OCI-LY7 (cell line): ENCODE measurements around the gene ACOT13. TPM values are rescaled to one million over a fixed set of nuclear protein-coding genes. Genes with fewer than 3 reads are reported as not detected.
"Not testable (repeated sequence)": the region's sequence is repeated elsewhere in the genome, so short reads cannot be mapped to it uniquely, and the experiment has no call there.

Experiments
- BruUV-seq: library from RNA; stranded (reverse); fragments of 400-500 nt; replicated peaks from 2 replicates; lab custom pipeline; 2021; lab: Mats Ljungman, UMichigan
- CTCF ChIA-PET: fragments of 300-600 bp; sonication (Branson Sonifier 250); formaldehyde crosslinking; loops from one replicate; lab custom pipeline; 2022; ENCODE audit warnings: antibody characterized with exemption; ENCODE audit not compliant: unreplicated experiment; lab: Charles Lee
- POLR2A ChIA-PET: fragments of 300-600 bp; sonication (Branson Sonifier 250); formaldehyde crosslinking; loops from one replicate; lab custom pipeline; 2022; ENCODE audit warnings: antibody characterized with exemption; lab: Charles Lee
- DNase-seq: peaks from one replicate; pipeline ENCODE4 v3.0.0-alpha.2; 2015; ENCODE audit warnings: low spot score
- H2AFZ ChIP-seq: fragments of 200-600 bp; sonication (generic), shearing (Covaris generic); 2 replicates; pipeline ENCODE4 v1.6.1; 2014; ENCODE audit warnings: mild to moderate bottlenecking, antibody characterized with exemption, low read length, moderate library complexity
- H3K27ac ChIP-seq: fragments of 200-600 bp; sonication (generic); 2 replicates; pipeline ENCODE4 v1.5.1; 2014; ENCODE audit warnings: mixed run types, low read depth, mild to moderate bottlenecking, moderate library complexity, low read length, inconsistent platforms; ENCODE audit not compliant: poor library complexity, severe bottlenecking
- H3K36me3 ChIP-seq: fragments of 200-600 bp; sonication (generic); 2 replicates; pipeline ENCODE4 v1.6.1; 2014; ENCODE audit warnings: mild to moderate bottlenecking, antibody characterized with exemption, low read length, moderate library complexity, mixed read lengths; ENCODE audit not compliant: insufficient read depth
- H3K4me1 ChIP-seq: fragments of 200-600 bp; sonication (generic); 2 replicates; pipeline ENCODE4 v1.5.1; 2014; ENCODE audit warnings: mild to moderate bottlenecking, low read length; ENCODE audit not compliant: insufficient read depth, poor library complexity, severe bottlenecking
- H3K4me2 ChIP-seq: fragments of 200-600 bp; sonication (generic); 2 replicates; pipeline ENCODE4 v1.6.1; 2014; ENCODE audit warnings: mild to moderate bottlenecking, low read length
- H3K4me3 ChIP-seq: fragments of 200-600 bp; sonication (generic); 2 replicates; pipeline ENCODE4 v1.5.1; 2014; ENCODE audit warnings: mild to moderate bottlenecking, low read depth, low read length; ENCODE audit not compliant: poor library complexity, severe bottlenecking
- H3K79me2 ChIP-seq: fragments of 200-600 bp; sonication (generic); 2 replicates; pipeline ENCODE4 v1.6.1; 2016; ENCODE audit warnings: low read depth, mild to moderate bottlenecking, low read length, moderate library complexity, mixed read lengths; ENCODE audit not compliant: insufficient read depth
- H3K9me2 ChIP-seq: fragments of 200-600 bp; sonication (generic); 2 replicates; pipeline ENCODE4 v1.6.1; 2016; ENCODE audit warnings: mild to moderate bottlenecking, low read length, mixed read lengths; ENCODE audit not compliant: insufficient read depth
- H3K9me3 ChIP-seq: fragments of 200-600 bp; sonication (generic); 2 replicates; pipeline ENCODE4 v1.6.1; 2014; ENCODE audit warnings: mild to moderate bottlenecking, mixed run types, low read length, mixed read lengths
- H4K20me1 ChIP-seq: fragments of 200-600 bp; sonication (generic); 2 replicates; pipeline ENCODE4 v1.6.1; 2014; ENCODE audit warnings: mild to moderate bottlenecking, antibody characterized with exemption, low read length, moderate library complexity, mixed read lengths; ENCODE audit not compliant: insufficient read depth
- EZH2phosphoT487 ChIP-seq: fragments of 200-600 bp; sonication (generic); IDR thresholded peaks from 2 replicates; pipeline ENCODE4 v1.6.1; 2018; ENCODE audit warnings: low read depth, borderline replicate concordance, mild to moderate bottlenecking, mixed run types, antibody characterized with exemption, low read length, moderate library complexity, mixed read lengths
- intact Hi-C: fragments of 100-400 bp; cut with micrococcal nuclease; formaldehyde crosslinking; loops from one replicate; pipeline ENCODE4 v1.10.0; 2022; ENCODE audit not compliant: unreplicated experiment
- total RNA-seq, 2 experiments: library from RNA; depleted of rRNA in 1 of 2; stranded (reverse); fragments of >200 nt in 1 of 2; shearing (Covaris generic) in 1 of 2; gene quantifications; 2 replicates each; pipeline ENCODE4 v1.2.3, GENCODE V29; 2014 to 2022
- TF ChIP-seq, protein P1 (sequence below): fragments of 200-600 bp; sonication (generic); conservative IDR thresholded peaks from 2 replicates; pipeline ENCODE4 v1.5.1; 2014; ENCODE audit warnings: mild to moderate bottlenecking, antibody characterized with exemption, low read length, moderate library complexity, mixed read lengths

ACOT13 gene
- total RNA-seq, 2 experiments from 2014 or later, result 4.1 to 16.4 TPM

DNA sequence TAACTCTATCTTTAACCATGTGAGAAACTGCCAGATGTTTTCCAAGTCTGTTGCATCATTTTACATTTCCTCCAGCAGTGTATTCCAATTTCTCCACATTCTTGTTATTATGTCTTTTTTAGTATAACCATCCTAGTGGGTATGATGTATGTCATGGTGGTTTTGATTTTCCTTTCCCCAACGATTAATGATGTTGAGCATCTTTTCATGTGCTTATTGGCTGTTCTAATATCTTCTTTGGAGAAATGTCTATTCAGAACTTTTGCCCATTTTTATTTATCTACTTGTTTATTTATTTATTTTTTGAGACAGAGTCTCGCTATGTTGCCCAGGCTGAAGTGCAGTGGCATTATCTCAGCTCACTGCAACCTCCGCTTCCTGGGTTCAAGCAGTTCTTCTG lies 56.4 kb downstream of the ACOT13 start:
- POLR2A ChIA-PET, result interaction anchor here (1.3 to 1.7 kb wide), 5 partner anchors 10 to 200 kb away, joined by 3 to 11 read pairs (median 4); no protein-coding TSS in a partner anchor

DNA sequence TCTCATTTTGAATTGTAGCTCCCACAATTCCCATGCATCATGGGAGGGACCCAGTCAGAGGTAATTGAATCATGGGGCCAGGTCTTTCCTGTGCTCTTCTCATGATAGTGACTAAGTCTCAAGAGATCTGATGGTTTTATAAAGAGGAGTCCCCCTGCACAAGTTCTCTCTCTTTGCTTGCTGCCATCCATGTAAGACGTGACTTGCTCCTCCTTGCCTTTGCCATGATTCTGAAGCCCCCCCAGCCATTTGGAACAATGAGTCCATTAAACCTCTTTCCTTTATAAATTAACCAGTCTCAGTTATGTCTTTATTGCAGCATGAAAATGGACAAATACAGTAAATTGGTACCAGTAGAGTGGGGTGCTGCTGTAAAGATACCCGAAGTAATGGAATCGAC lies 63.8 kb downstream of the ACOT13 start:
- H3K9me2 ChIP-seq, DNase-seq, H3K27ac ChIP-seq, H3K79me2 ChIP-seq, H2AFZ ChIP-seq, H3K4me1 ChIP-seq, H4K20me1 ChIP-seq, H3K4me3 ChIP-seq, H3K36me3 ChIP-seq, intact Hi-C loops, H3K4me2 ChIP-seq, BruUV-seq, POLR2A ChIA-PET, CTCF ChIA-PET: not testable (repeated sequence)
- H3K9me3 ChIP-seq, result peaks cover 49% of the 10 kb centered on the region

More for the DNA sequence above, 56.4 kb downstream of the ACOT13 start:
- Histone ChIP-seq H3K9me3 (peaks cover 2% of the 10 kb centered on the region; the same call in 1 of the 2 replicates), H3K4me1 (peaks cover 7% of the 10 kb centered on the region), H3K9me2 (no peaks in the 10 kb centered on the region), H3K27ac (no peak overlapping the region), H2AFZ (no peak overlapping the region), H3K79me2 (peaks cover 23% of the 10 kb centered on the region), H4K20me1 (peaks cover 14% of the 10 kb centered on the region), H3K4me3 (no peak overlapping the region), H3K36me3 (peaks cover 14% of the 10 kb centered on the region), H3K4me2 (no peak overlapping the region)
- CTCF ChIA-PET, result no interaction called here
- no TSS peak for BruUV-seq
- no peak for DNase-seq
- intact Hi-C loops, result no loop called here
- TF ChIP-seq, protein P1, sequence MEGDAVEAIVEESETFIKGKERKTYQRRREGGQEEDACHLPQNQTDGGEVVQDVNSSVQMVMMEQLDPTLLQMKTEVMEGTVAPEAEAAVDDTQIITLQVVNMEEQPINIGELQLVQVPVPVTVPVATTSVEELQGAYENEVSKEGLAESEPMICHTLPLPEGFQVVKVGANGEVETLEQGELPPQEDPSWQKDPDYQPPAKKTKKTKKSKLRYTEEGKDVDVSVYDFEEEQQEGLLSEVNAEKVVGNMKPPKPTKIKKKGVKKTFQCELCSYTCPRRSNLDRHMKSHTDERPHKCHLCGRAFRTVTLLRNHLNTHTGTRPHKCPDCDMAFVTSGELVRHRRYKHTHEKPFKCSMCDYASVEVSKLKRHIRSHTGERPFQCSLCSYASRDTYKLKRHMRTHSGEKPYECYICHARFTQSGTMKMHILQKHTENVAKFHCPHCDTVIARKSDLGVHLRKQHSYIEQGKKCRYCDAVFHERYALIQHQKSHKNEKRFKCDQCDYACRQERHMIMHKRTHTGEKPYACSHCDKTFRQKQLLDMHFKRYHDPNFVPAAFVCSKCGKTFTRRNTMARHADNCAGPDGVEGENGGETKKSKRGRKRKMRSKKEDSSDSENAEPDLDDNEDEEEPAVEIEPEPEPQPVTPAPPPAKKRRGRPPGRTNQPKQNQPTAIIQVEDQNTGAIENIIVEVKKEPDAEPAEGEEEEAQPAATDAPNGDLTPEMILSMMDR, result no peak
- TF ChIP-seq EZH2phosphoT487, result no peak

DNA sequence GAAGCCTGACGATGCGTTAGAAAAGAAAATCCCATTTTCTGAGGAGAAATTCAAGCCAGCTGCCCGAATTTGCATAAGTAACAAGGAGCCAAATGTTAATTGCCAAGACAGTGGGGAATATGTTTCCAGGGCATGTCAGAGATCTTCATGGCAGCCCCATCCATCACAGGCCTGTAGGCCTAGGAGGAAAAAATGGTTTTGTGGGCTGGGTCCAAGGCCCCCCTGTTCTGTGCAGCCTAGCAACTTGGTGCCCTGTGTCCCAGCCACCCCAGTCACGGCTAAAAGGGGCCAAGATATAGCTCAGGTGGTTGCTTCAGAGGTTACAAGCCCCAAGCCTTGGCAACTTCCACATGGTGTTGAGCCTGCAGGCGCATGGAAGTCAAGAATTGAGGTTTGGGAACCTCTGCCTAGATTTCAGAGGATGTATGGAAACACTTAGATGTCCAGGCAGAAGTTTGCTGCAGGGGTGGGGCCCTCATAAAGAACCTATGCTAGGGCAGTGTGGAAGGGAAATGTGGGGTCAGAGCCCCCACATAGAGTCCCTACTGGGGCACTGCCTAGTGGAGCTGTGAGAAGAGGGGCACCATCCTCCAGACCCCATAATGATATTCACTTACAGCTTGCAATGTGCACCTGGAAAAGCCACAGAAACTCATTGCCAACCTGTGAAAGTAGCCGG lies 64.7 kb downstream of the ACOT13 start:
- CTCF ChIA-PET, H3K9me2 ChIP-seq, intact Hi-C loops, H3K4me1 ChIP-seq, BruUV-seq, H4K20me1 ChIP-seq, H2AFZ ChIP-seq, H3K36me3 ChIP-seq, H3K4me3 ChIP-seq, DNase-seq, H3K79me2 ChIP-seq, H3K27ac ChIP-seq, H3K4me2 ChIP-seq: not testable (repeated sequence)
- H3K9me3 ChIP-seq, result peaks cover 49% of the 10 kb centered on the region
- POLR2A ChIA-PET, result interaction anchor here (0.6 to 1.5 kb wide), 3 partner anchors 10 to 180 kb away, joined by 3 to 4 read pairs (median 4); no protein-coding TSS in a partner anchor
